GM18505 (cell line): ENCODE data around the gene PDZD8.
"Not testable (repeated sequence)": the region's sequence is repeated elsewhere in the genome, so short reads cannot be mapped to it uniquely, and the experiment has no call there.

Source experiments
- ATAC-seq: cut with Tn5 transposase; IDR thresholded peaks from one replicate; pipeline ENCODE4 v1.9.1; 2021; ENCODE audit not compliant: unreplicated experiment
- POLR2A ChIP-seq: IDR thresholded peaks from 4 replicates; pipeline ENCODE4 v1.6.1; 2011; ENCODE audit warnings: borderline replicate concordance; ENCODE audit not compliant: insufficient read depth, insufficient read length; ENCODE audit errors: extremely low read depth

The PDZD8 gene

DNA sequence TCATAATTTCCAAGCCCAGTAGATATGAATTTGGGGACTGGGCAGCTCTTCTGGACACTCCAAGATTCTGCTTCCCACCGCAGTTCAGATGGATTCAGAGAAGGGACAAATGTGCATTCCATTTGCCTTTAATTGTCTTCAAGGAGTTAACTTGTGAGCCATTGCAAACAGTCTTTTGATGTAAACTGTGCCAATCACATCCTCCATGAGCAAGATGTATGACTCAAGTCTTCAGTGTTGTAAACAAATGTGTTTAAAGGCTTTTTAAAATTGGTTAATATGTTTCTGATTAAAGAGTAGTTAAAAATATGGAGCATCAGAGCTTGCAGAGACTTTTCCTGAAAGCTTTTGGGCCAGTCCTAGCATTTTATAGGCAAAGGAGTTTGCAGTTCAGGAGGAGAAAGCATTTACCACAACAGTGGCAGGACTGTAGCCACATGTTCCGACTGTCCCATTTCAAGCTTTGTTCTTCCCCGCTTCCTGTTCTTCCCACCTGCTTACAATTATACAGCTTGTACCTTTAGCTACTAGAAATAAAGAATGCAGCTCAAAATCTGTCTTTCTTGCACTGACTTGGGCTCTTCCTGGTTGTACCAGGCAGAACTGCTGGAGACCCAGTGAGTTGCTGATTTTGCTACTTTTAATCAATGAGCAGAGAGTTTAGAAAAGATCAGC is 128.1 kb downstream of the PDZD8 start:
- no peak for TF ChIP-seq POLR2A
- no peak for ATAC-seq

- no peak for ATAC-seq
- no peak for TF ChIP-seq POLR2A
Observed at GRCh38 chr10:117242463-117242832, 132.8 kb downstream of the PDZD8 start.

GRCh38 chr10:117241541-117242462 is 133.4 kb downstream of the PDZD8 start:
- no peak for TF ChIP-seq POLR2A
- ATAC-seq: no peak

DNA sequence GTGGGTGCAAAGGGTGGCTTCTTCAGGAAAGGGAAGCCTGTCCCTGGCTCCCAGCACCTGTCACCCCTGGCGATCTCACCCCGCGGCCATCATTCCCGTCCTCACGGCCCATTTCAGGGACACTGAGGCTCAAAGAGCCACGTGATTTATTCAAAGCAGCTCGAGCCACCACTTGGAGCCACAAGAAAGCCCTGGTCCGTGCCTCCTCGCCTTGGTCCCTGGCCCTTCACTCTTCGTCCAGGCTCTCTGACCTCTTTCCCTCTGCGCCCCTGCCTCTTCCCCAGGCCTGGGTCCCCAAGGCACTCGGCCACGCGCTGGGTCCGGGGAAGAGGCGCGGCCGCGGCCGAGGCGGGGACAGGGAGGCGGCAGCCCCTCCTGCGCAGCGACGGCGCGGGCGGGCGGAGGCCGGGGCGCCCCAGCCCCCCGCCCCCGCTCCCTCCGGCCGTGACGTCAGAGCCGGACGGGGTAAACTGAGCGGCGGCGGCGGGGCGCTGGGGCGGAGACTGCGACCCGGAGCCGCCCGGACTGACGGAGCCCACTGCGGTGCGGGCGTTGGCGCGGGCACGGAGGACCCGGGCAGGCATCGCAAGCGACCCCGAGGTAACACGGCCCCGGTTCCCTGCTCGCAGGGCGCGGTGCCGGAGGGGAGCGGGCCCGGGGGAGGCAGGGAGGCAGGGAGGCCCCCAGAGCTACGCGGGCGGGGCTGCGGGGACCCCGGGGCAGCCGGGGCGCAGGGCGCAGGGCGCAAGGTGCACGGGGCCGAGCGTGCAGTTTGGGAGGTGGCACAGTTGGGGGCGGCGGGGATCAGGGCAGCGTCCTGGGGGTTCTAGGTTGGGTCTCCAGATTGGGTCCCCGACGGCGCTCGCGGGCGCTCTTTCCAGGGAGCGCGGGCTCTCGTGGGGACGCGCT is 134.4 kb downstream of the PDZD8 start, which contains the start of gene SLC18A2:
Gene SLC18A2, plus strand, starts transcription at position 494 of the 909 bp plus-strand sequence. CDS start 580 bp downstream, outside the sequence.
- TF ChIP-seq POLR2A: no peak
- no peak for ATAC-seq

DNA sequence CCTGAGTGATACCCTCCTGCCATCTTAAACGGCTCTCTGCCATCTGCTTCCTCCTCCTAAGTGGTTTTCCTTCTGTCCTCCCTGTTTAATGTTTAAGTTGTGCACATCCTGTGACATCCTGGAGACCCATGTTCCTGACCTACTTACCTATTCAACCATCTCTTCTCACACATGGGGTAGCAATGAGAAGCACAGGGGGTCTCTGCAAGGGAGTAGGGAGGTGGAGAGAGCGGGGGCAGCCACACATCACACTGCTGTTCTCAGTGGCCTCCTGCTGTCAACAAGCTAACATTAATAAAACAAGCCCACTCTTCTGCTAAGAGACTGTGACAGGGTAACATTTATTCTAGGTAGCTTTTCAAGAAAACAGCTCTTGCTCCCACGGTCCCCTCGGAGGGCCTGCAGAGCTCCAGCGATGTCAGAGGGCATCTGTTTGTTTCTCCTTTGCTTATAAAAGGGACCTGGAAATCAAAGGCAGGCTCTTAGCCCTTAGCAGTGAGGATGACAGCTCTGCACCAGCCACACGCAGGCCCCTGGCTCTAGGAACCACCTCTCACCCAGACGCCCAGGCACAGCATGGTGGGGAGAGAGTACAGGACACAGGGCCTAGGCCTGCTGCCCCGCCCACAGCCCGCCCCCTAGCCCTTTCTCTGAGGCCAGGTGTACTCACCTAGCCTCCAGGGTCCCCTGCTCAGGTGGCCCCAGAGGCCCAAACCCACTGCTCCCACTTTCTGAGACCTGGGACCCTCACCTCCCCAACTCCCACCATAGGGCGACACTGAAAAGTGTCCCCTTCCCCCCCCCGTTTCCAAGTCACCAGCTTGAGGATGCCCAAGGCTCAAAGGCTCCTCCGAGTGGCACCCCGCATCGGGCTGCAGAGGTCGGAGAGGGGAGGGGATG is 135.3 kb downstream of the PDZD8 start:
- ATAC-seq: no peak
- no peak for TF ChIP-seq POLR2A

DNA sequence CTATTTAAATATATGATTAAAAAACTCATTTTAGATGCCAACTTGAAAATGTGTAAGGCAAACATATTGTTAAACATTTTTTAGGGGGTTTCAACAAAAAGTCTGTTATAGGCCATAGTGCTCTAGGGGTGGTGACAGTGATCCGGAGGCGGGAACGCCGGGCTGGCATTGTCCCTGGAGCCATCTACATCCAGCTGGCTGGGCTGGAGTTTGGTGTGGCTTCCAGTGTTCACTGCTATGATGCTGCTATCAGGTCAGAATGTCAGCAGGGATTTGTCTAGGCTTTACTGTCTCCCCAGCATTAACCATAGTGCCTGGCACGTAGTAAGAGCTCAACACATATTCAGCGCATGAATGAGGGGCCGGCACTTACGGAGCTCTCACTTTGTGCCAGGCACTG is 136.2 kb downstream of the PDZD8 start:
- ATAC-seq: no peak
- TF ChIP-seq POLR2A: no peak

DNA sequence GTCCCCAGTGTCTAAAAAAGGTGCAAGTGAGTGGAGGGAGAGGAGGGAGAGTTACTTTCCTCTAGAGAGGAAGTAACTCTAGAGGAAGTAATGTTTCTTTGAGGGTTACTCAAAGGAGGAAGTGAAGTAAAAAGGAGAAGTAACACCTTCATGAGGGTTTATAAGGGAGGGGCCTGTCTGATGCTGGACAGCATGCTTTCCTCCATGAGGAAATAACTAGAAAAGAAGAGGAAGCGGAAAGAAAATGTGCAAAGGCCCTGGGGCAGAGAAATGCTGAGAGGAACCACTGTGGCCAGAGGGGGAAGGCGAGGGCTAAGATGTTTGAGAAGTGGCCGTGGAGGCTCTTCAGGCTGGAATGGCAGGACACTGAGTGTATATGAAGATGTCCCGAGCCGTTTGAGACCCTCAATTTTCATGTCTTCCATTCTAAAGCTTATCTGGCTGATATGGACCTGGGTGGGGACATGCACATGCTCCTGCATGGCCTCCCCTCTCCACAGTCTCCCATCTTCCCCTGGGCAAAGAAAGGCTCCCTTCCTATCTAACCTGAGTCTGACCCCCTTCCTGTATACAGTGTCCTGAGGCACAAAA is 137.7 kb downstream of the PDZD8 start:
- ATAC-seq: no peak

GRCh38 chr10:117230107-117230506 is 145.1 kb downstream of the PDZD8 start:
- not testable (repeated sequence) for ATAC-seq

More for the DNA sequence above, 137.7 kb downstream of the PDZD8 start:
- no peak for TF ChIP-seq POLR2A

- no peak for TF ChIP-seq POLR2A
- ATAC-seq: no peak
Observed at GRCh38 chr10:117228210-117228609, 147.0 kb downstream of the PDZD8 start.
